Naive B cell (primary cell): Measurements from ENCODE around the gene SIK1. TPM values are rescaled to one million over a fixed set of nuclear protein-coding genes. Genes with fewer than 3 reads are reported as not detected.

Experiments used
- polyA plus RNA-seq, 6 donors: library from polyadenylated mRNA; unstranded; fragments of 300-500 nt; fragmentation: Illumina TruSeq; gene quantifications; one replicate each; pipeline ENCODE4 v1.2.3, GENCODE V29; 2021; ENCODE audit warnings: low read depth in 6 of 6

SIK1 gene
- polyA plus RNA-seq, 6 donors from 2014 or later: 2.1 to 6.6 (median 3.8) TPM

Other genes starting within 250 kb of the SIK1 start
- 1 to 10 TPM in 1 of 6 donors, under 1 TPM in 3, not detected in 2; 0.13 to 1.2 (median 0.49) TPM for gene HSF2BP, start 232.4 kb upstream of the SIK1 start, polyA plus RNA-seq
- gene RRP1B, start 232.4 kb upstream of the SIK1 start, polyA plus RNA-seq: 10 to 100 TPM in 5 of 6 donors, 1 to 10 TPM in 1; 9.2 to 30.3 (median 21.1) TPM